SK-N-MC (cell line): ENCODE results near the gene KCNRG.
"Not testable (repeated sequence)": the region's sequence is repeated elsewhere in the genome, so short reads cannot be mapped to it uniquely, and the experiment has no call there.

Source experiments
- EZH2 ChIP-seq: fragments of 200-600 bp; sonication (generic); IDR thresholded peaks from one replicate; pipeline ENCODE4 v1.6.1; 2017; ENCODE audit warnings: antibody characterized with exemption
- POLR2AphosphoS5 ChIP-seq: IDR thresholded peaks from 2 replicates; pipeline ENCODE4 v1.6.1; 2012; ENCODE audit warnings: mild to moderate bottlenecking, low read depth, low read length, borderline replicate concordance

DNA sequence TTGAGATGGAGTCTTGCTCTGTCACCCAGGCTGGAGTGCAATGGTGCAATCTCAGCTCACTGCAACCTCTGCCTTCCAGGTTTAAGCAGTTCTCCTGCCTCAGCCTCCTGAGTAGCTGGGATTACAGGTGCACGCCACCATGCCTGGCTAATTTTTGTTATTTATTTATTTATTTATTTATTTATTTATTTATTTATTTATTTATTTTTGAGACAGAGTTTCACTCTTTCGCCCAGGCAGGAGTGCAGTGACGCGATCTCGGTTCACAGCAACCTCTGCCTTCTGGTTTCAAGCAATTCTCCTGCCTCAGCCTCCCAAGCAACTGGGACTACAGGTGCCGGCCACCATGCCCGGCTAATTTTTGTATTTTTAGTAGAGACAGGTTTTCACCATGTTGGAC is 47.1 kb downstream of the KCNRG start:
- TF ChIP-seq POLR2AphosphoS5, EZH2: not testable (repeated sequence)
